H1 (cell line): ENCODE data around the gene DSP. TPM values are rescaled to one million over a fixed set of nuclear protein-coding genes. Genes with fewer than 3 reads are reported as not detected.

Source experiments
- CTCF ChIA-PET: fragments of 300-600 bp; sonication (Branson Sonifier 250); formaldehyde crosslinking; loops from one replicate; lab custom pipeline; 2021; ENCODE audit not compliant: partially characterized antibody; lab: Charles Lee
- POLR2A ChIA-PET: fragments of 300-600 bp; sonication (Branson Sonifier 250); formaldehyde crosslinking; loops from one replicate; lab custom pipeline; 2021; ENCODE audit warnings: inconsistent platforms; ENCODE audit not compliant: partially characterized antibody; lab: Charles Lee
- DNase-seq, 2 experiments: peaks; one replicate each; pipeline versions ENCODE4 v3.0.0 to v3.0.0-alpha.2; 2010 to 2022; ENCODE audit warnings: low spot score in 2 of 2, low read depth in 1 of 2, mixed read lengths in 1 of 2
- FAIRE-seq: peaks from 2 replicates; lab custom pipeline; 2011; peaks lifted over from hg19 to GRCh38; lab: Jason Lieb, UNC
- H2AFZ ChIP-seq: 2 replicates; pipeline ENCODE4 v1.8.1; 2012; ENCODE audit warnings: low read length, inconsistent platforms
- H2AK5ac ChIP-seq: 2 replicates; pipeline ENCODE4 v1.6.1; 2013; ENCODE audit warnings: low read depth, low read length
- H2BK120ac ChIP-seq: replicated peaks from 2 replicates; pipeline ENCODE3; 2013; ENCODE audit warnings: low read depth, low read length, inconsistent platforms
- H2BK12ac ChIP-seq: 2 replicates; pipeline ENCODE4 v1.6.1; 2013; ENCODE audit warnings: low read depth, low read length
- H2BK15ac ChIP-seq: 2 replicates; pipeline ENCODE4 v1.6.1; 2013; ENCODE audit warnings: low read length
- H2BK20ac ChIP-seq: 2 replicates; pipeline ENCODE4 v1.6.1; 2013; ENCODE audit warnings: low read length
- H2BK5ac ChIP-seq: 2 replicates; pipeline ENCODE4 v1.6.1; 2013; ENCODE audit warnings: low read depth, low read length
- H3K14ac ChIP-seq: 2 replicates; pipeline ENCODE4 v1.6.1; 2013; ENCODE audit warnings: inconsistent platforms; ENCODE audit not compliant: insufficient read length
- H3K18ac ChIP-seq: 2 replicates; pipeline ENCODE4 v1.6.1; 2013; ENCODE audit warnings: low read length; ENCODE audit errors: extremely low read depth
- H3K23ac ChIP-seq: 2 replicates; pipeline ENCODE4 v1.6.1; 2013; ENCODE audit warnings: inconsistent platforms; ENCODE audit not compliant: insufficient read length
- H3K23me2 ChIP-seq: 2 replicates; pipeline ENCODE4 v1.6.1; 2013; ENCODE audit warnings: low read depth, low read length
- H3K27ac ChIP-seq: 2 replicates; pipeline ENCODE4 v1.6.1; 2011; ENCODE audit warnings: low read depth, low read length, inconsistent platforms
- H3K27me3 ChIP-seq, 4 experiments: replicated peaks in 1 of 4; 1 replicate in 1 of 4; 2 replicates in 3 of 4; pipeline versions ENCODE4 v1.6.1 to v1.8.1; 2011 to 2013; ENCODE audit warnings: low read length in 3 of 4, mild to moderate bottlenecking in 3 of 4, inconsistent platforms in 2 of 4, mixed read lengths in 2 of 4, moderate library complexity in 1 of 4; ENCODE audit not compliant: control insufficient read depth in 3 of 4, insufficient read depth in 3 of 4; ENCODE audit errors: extremely low read depth in 1 of 4
- H3K36me3 ChIP-seq, 4 experiments: 2 replicates each; pipeline versions ENCODE4 v1.6.1 to v1.8.1; 2011 to 2013; ENCODE audit warnings: mild to moderate bottlenecking in 4 of 4, low read length in 3 of 4, moderate library complexity in 2 of 4, control low read depth in 1 of 4, inconsistent platforms in 1 of 4; ENCODE audit not compliant: insufficient read depth in 4 of 4, control insufficient read depth in 2 of 4
- H3K4ac ChIP-seq: replicated peaks from 2 replicates; pipeline ENCODE3; 2013; ENCODE audit warnings: low read length, low read depth, mixed read lengths, inconsistent platforms; ENCODE audit not compliant: insufficient read length
- H3K4me1 ChIP-seq, 4 experiments: replicated peaks in 1 of 4; 1 replicate in 1 of 4; 2 replicates in 3 of 4; pipeline versions ENCODE4 v1.6.1 to v1.8.1; 2011 to 2013; ENCODE audit warnings: low read length in 3 of 4, inconsistent platforms in 2 of 4, mixed read lengths in 1 of 4; ENCODE audit not compliant: insufficient read depth in 4 of 4, control insufficient read depth in 3 of 4
- H3K4me2 ChIP-seq, 2 experiments: 2 replicates each; pipeline versions ENCODE4 v1.6.1 to v1.8.1; 2011 to 2013; ENCODE audit warnings: low read depth in 2 of 2, low read length in 2 of 2, control low read depth in 1 of 2, inconsistent platforms in 1 of 2, mild to moderate bottlenecking in 1 of 2; ENCODE audit not compliant: insufficient read depth in 1 of 2
- H3K4me3 ChIP-seq, 4 experiments: fragments of 200-600, 300-600 bp in 1 of 4; sonication (generic), shearing (Covaris generic), sonication (Bioruptor Twin) in 1 of 4; 2 replicates each; pipeline versions ENCODE4 v1.5.1 to v1.8.1; 2011 to 2016; ENCODE audit warnings: low read length in 4 of 4, low read depth in 3 of 4, control low read depth in 2 of 4, inconsistent platforms in 2 of 4, mild to moderate bottlenecking in 2 of 4, mixed read lengths in 1 of 4, moderate library complexity in 1 of 4; ENCODE audit not compliant: insufficient read depth in 2 of 4; ENCODE audit errors: extremely low read depth in 1 of 4
- H3K56ac ChIP-seq: replicated peaks from 2 replicates; pipeline ENCODE3; 2013; ENCODE audit warnings: low read depth, mild to moderate bottlenecking, mixed read lengths, low read length, inconsistent platforms; ENCODE audit not compliant: insufficient read length
- H3K79me1 ChIP-seq: 2 replicates; pipeline ENCODE4 v1.6.1; 2013; ENCODE audit warnings: low read depth, low read length, control low read depth
- H3K79me2 ChIP-seq, 2 experiments: 2 replicates each; pipeline versions ENCODE4 v1.6.1 to v1.8.1; 2012 to 2013; ENCODE audit warnings: low read length in 2 of 2, mild to moderate bottlenecking in 2 of 2, inconsistent platforms in 1 of 2; ENCODE audit not compliant: insufficient read depth in 2 of 2, control insufficient read depth in 1 of 2
- H3K9ac ChIP-seq, 4 experiments: replicated peaks in 1 of 4; 1 replicate in 1 of 4; 2 replicates in 3 of 4; pipeline versions ENCODE4 v1.6.1 to v1.8.1; 2011 to 2013; ENCODE audit warnings: low read depth in 3 of 4, low read length in 3 of 4, control low read depth in 2 of 4, mild to moderate bottlenecking in 2 of 4, moderate library complexity in 2 of 4, inconsistent platforms in 1 of 4; ENCODE audit errors: extremely low read depth in 1 of 4
- H3K9me3 ChIP-seq, 2 experiments: 2 replicates each; pipeline versions ENCODE4 v1.6.1 to v1.8.1; 2012 to 2013; ENCODE audit warnings: mild to moderate bottlenecking in 2 of 2, moderate library complexity in 2 of 2, control low read depth in 1 of 2, inconsistent platforms in 1 of 2, low read depth in 1 of 2, low read length in 1 of 2, mixed read lengths in 1 of 2; ENCODE audit not compliant: insufficient read depth in 2 of 2
- H4K20me1 ChIP-seq, 2 experiments: replicated peaks in 1 of 2; 2 replicates each; pipeline versions ENCODE3 to v1.8.1; 2011 to 2013; ENCODE audit warnings: inconsistent platforms in 2 of 2, low read length in 2 of 2, mild to moderate bottlenecking in 1 of 2; ENCODE audit not compliant: insufficient read depth in 2 of 2, control insufficient read depth in 1 of 2
- H4K5ac ChIP-seq: 2 replicates; pipeline ENCODE4 v1.6.1; 2013; ENCODE audit warnings: low read length, low read depth, mixed read lengths, inconsistent platforms; ENCODE audit not compliant: insufficient read length
- H4K8ac ChIP-seq: 2 replicates; pipeline ENCODE4 v1.8.0; 2013; ENCODE audit warnings: mild to moderate bottlenecking, moderate library complexity, low read length, inconsistent platforms; ENCODE audit not compliant: insufficient read depth; ENCODE audit errors: extremely low read depth
- H4K91ac ChIP-seq: replicated peaks from 2 replicates; pipeline ENCODE3; 2013; ENCODE audit warnings: low read length, mixed read lengths, inconsistent platforms; ENCODE audit not compliant: insufficient read length
- CTBP2 ChIP-seq: IDR thresholded peaks from 2 replicates; pipeline ENCODE4 v1.7.0; 2011; ENCODE audit warnings: borderline replicate concordance, mild to moderate bottlenecking, moderate library complexity, mixed read lengths, low read length; ENCODE audit not compliant: insufficient read depth, insufficient read length
- EP300 ChIP-seq, 2 experiments: IDR thresholded peaks; 1 replicate in 1 of 2; 2 replicates in 1 of 2; pipeline ENCODE4 v1.6.1; 2011 to 2012; ENCODE audit warnings: low read depth in 2 of 2, low read length in 2 of 2, mild to moderate bottlenecking in 2 of 2, borderline replicate concordance in 1 of 2, inconsistent platforms in 1 of 2, moderate library complexity in 1 of 2
- KDM5A ChIP-seq: fragments of 200-600 bp; IDR thresholded peaks from 2 replicates; pipeline ENCODE4 v1.7.1; 2012; ENCODE audit warnings: mild to moderate bottlenecking, low read length, inconsistent platforms, mixed read lengths
- POLR2AphosphoS5 ChIP-seq: IDR thresholded peaks from 2 replicates; pipeline ENCODE4 v1.6.1; 2011; ENCODE audit warnings: low read depth, low read length
- SIN3A ChIP-seq, 2 experiments: IDR thresholded peaks in 1 of 2; conservative IDR thresholded peaks in 1 of 2; 2 replicates each; pipeline ENCODE4 v1.6.1; 2011 to 2012; ENCODE audit warnings: low read length in 2 of 2, improper control_type of control experiment in 1 of 2, low read depth in 1 of 2, mild to moderate bottlenecking in 1 of 2
- SIRT6 ChIP-seq: IDR thresholded peaks from one replicate; pipeline ENCODE4 v1.7.1; 2012; ENCODE audit warnings: low read length, inconsistent platforms
- SP1 ChIP-seq: IDR thresholded peaks from 2 replicates; pipeline ENCODE4 v1.6.1; 2011; ENCODE audit warnings: low read depth, low read length
- TEAD4 ChIP-seq: IDR thresholded peaks from 2 replicates; pipeline ENCODE4 v1.6.1; 2012; ENCODE audit warnings: low read depth, low read length, inconsistent platforms, mixed read lengths
- USF2 ChIP-seq: IDR thresholded peaks from 2 replicates; pipeline ENCODE4 v1.6.1; 2011; ENCODE audit warnings: low read length, improper control_type of control experiment
- ZNF274 ChIP-seq: IDR thresholded peaks from 2 replicates; pipeline ENCODE4 v1.7.0; 2012; ENCODE audit warnings: low read length, borderline replicate concordance; ENCODE audit errors: extremely low read depth
- WGBS, 2 experiments: shearing (Covaris generic) in 1 of 2; methylation state at CpG; one replicate each; pipeline versions ENCODE4 v1.1.6 to v1.1.7; 2013 to 2015; ENCODE audit warnings: low lambda C conversion rate in 2 of 2, mixed read lengths in 2 of 2, inconsistent platforms in 1 of 2, low coverage in 1 of 2, missing lambda C conversion rate in 1 of 2; ENCODE audit not compliant: insufficient replicate concordance in 2 of 2, insufficient coverage in 1 of 2, insufficient read length in 1 of 2; ENCODE audit errors: extremely low coverage in 1 of 2, missing lambda C conversion rate in 1 of 2; 5-methylcytosine and 5-hydroxymethylcytosine counted together
- polyA plus RNA-seq, 7 experiments: library from polyadenylated mRNA; depleted of rRNA in 3 of 7; stranded (reverse) in 5 of 7; unstranded in 2 of 7; fragments of >200 nt in 5 of 7; fragments of 200-250 nt in 2 of 7; gene quantifications; 1 replicate in 5 of 7; 2 replicates in 1 of 7; 4 replicates in 1 of 7; pipeline versions ENCODE4 v1.2.1 to v1.2.3, GENCODE V29; 2011 to 2013; ENCODE audit warnings: missing spikeins in 2 of 7, mixed read lengths in 2 of 7
- total RNA-seq: library from RNA; stranded (reverse); fragmentation: NEBNext Ultra II Directional; extraction: Animal tissue kit (Norgen Biotek cat#: 25700); gene quantifications from 2 replicates; pipeline ENCODE4 v1.2.1, GENCODE V29; 2021

Gene DSP
- total and polyA plus RNA-seq, 2 of the 8 experiments (the other 6 are each of a cell fraction or from before 2014, with no cell fraction given), result 14.3 to 48.5 TPM

DNA sequence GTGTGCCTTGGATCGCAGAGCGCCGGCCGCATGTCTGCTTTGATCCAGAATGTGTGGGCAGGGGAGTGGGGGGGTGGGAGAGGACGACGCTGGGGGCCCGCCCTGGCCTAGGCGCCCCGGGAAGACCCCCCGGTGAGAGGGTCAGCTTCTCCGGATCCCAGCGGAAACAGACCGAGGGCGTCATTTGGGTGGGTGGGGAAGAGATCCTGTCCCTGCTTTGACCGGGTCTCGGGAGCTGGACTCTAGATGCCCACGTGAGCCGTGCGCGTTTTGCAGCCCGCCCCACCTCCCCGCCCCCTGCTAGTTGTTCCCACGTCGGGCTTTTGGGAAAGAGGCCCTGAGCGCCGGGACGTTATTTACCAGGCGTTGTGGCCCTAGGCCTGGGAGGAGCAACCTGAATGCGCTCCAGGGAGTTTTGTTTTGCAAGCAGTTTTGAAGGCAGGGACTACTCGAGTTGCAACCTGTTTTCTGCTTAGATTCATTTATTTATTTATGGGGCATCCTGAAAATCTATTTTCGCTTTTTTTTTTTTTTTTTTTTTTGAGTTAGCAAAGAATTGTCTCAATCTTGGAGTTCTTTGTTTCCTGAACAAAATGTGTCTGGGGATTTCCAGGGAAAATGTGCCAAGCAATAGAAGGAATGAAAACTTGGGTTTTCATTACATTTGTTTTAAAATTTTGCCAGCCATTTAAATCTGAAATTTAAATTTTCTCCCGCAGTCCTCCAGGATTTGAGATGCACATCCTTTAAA is 1.6 kb downstream of the DSP start:
- Histone ChIP-seq H4K20me1 (peaks cover 0 to 3% of the 10 kb centered on the region in 2 experiments), H4K5ac (no peak overlapping the region), H3K4ac (no peak overlapping the region), H2AK5ac (no peak overlapping the region), H3K9ac (peak overlapping the region; percentile 66 to 87 (median 78); a peak in 4 of 7 replicates), H3K27me3 (peaks cover 0 to 17% (median 11%) of the 10 kb centered on the region in 4 experiments; a peak in 6 of 7 replicates), H3K79me1 (0 out of 2 replicates have a peak, but pooled peaks cover 2% of the 10 kb centered on the region), H3K23ac (no peak overlapping the region), H3K14ac (no peak overlapping the region), H4K91ac (no peak overlapping the region), H3K18ac (no peak overlapping the region), H3K27ac (peak overlapping the region; percentile 59; the same call in 1 of the 2 replicates), H3K4me2 (peak overlapping the region; percentile 79 to 86), H2BK120ac (no peak overlapping the region), H3K79me2 (peaks cover 0 to 44% of the 10 kb centered on the region in 2 experiments; a peak in 2 of 4 replicates), H3K4me3 (peak overlapping the region; percentile 81 to 93 (median 83)), H2AFZ (no peak overlapping the region), H2BK5ac (no peak overlapping the region), H2BK20ac (no peak overlapping the region), H2BK15ac (no peak overlapping the region), H3K56ac (no peak overlapping the region), H2BK12ac (no peak overlapping the region), H4K8ac (peak overlapping the region; percentile 93; the same call in 1 of the 2 replicates), H3K4me1 (peaks cover 6 to 16% (median 9%) of the 10 kb centered on the region in 4 experiments), H3K23me2 (peaks cover 4% of the 10 kb centered on the region; the same call in 1 of the 2 replicates), H3K36me3 (no peaks in the 10 kb centered on the region), H3K9me3 (no peaks in the 10 kb centered on the region)
- CTCF ChIA-PET, result interaction anchor here (1.4 kb wide), 1 partner anchor 18 kb away, joined by 3 read pairs; no protein-coding TSS in a partner anchor
- POLR2A ChIA-PET, result interaction anchor here (1.4 to 1.5 kb wide), 2 partner anchors 10 to 158 kb away, joined by 3 read pairs; no protein-coding TSS in a partner anchor
- DNase-seq, result peak; percentile 50 to 67
- FAIRE-seq, result no peak
- WGBS, 2 experiments, result 5% methylated on average over 11 of the region's 32 CpGs; no CpG with 5 or more reads in 1 of the 2 experiments
- TF ChIP-seq TEAD4, result no peak
- no peak for TF ChIP-seq CTBP2
- no peak for TF ChIP-seq SIN3A (conservative IDR thresholded peaks at IDR 0.05 in 1 of 2, IDR thresholded peaks at IDR 0.05 in 1 of 2; ENCODE audit: low read depth in 1 of 2, low read length in 2 of 2)
- no peak for TF ChIP-seq ZNF274
- TF ChIP-seq POLR2AphosphoS5, result no peak
- no peak for TF ChIP-seq KDM5A
- peak; percentile 37; the same call in 1 of the 2 replicates for TF ChIP-seq USF2
- no peak for TF ChIP-seq SP1
- no peak for TF ChIP-seq SIRT6
- no peak for TF ChIP-seq EP300 (IDR thresholded peaks at IDR 0.05; ENCODE audit: borderline replicate concordance in 1 of 2, low read depth in 2 of 2, low read length in 2 of 2)
